HL-60/S4 treated with phorbol 12-myristate 13-acetate at 8.2 ng/mL for 4 days and 3 days (cell line): ENCODE data around the gene NR1I2.

Experiments used
- in situ Hi-C: fragments of 300-500 bp; cut with MboI; formaldehyde crosslinking; loops from 2 replicates; pipeline ENCODE4 v1.15.0; 2022; ENCODE audit warnings: low sequenced_read_pairs

The NR1I2 gene

GRCh38 chr3:119817583-119818363 lies 35.9 kb downstream of the NR1I2 start:
- in situ Hi-C loops: no loop called here

- in situ Hi-C loops: no loop called here
These were observed 37.0 kb downstream of the NR1I2 start for GRCh38 chr3:119818937-119819336.

- in situ Hi-C loops: no loop called here
These were observed 37.9 kb downstream of the NR1I2 start for GRCh38 chr3:119819806-119820205.

- in situ Hi-C loops: no loop called here
These were observed 43.9 kb downstream of the NR1I2 start for GRCh38 chr3:119825820-119826219.

- in situ Hi-C loops: no loop called here
These were observed 45.1 kb downstream of the NR1I2 start for GRCh38 chr3:119826711-119827608.

- in situ Hi-C loops: no loop called here
These were observed 47.5 kb downstream of the NR1I2 start for GRCh38 chr3:119829420-119829819.

GRCh38 chr3:119831022-119831421 lies 49.1 kb downstream of the NR1I2 start:
- in situ Hi-C loops: no loop called here

- in situ Hi-C loops: no loop called here
These were observed 50.1 kb downstream of the NR1I2 start for GRCh38 chr3:119831941-119832371.

GRCh38 chr3:119834754-119835370 lies 53.0 kb downstream of the NR1I2 start:
- in situ Hi-C loops: no loop called here

- in situ Hi-C loops: no loop called here
These were observed 53.7 kb downstream of the NR1I2 start for GRCh38 chr3:119835556-119835955.

GRCh38 chr3:119841808-119842471 lies 60.0 kb downstream of the NR1I2 start:
- in situ Hi-C loops: no loop called here

GRCh38 chr3:119849126-119849525 lies 67.2 kb downstream of the NR1I2 start:
- in situ Hi-C loops: no loop called here

- in situ Hi-C loops: no loop called here
These were observed 74.8 kb downstream of the NR1I2 start for GRCh38 chr3:119856695-119857094.

GRCh38 chr3:119858957-119859356 lies 77.1 kb downstream of the NR1I2 start:
- in situ Hi-C loops: no loop called here

GRCh38 chr3:119859728-119860127 lies 77.8 kb downstream of the NR1I2 start:
- in situ Hi-C loops: no loop called here

GRCh38 chr3:119861681-119862080 lies 79.8 kb downstream of the NR1I2 start:
- in situ Hi-C loops: no loop called here

GRCh38 chr3:119862616-119863015 lies 80.7 kb downstream of the NR1I2 start:
- in situ Hi-C loops: no loop called here

GRCh38 chr3:119864476-119864875 lies 82.6 kb downstream of the NR1I2 start:
- in situ Hi-C loops: no loop called here
